HG03342 (cell line): ENCODE results near the gene SCAMP4.

ENCODE experiments used
- ATAC-seq: cut with Tn5 transposase; IDR thresholded peaks from one replicate; pipeline ENCODE4 v1.9.1; 2021; ENCODE audit warnings: mild to moderate bottlenecking, moderate library complexity; ENCODE audit not compliant: unreplicated experiment

Gene SCAMP4

GRCh38 chr19:1912760-1913505, 7.7 kb downstream of the SCAMP4 start:
- no peak for ATAC-seq

- ATAC-seq: no peak
Observed at GRCh38 chr19:1913781-1914577, 8.8 kb downstream of the SCAMP4 start.

GRCh38 chr19:1914826-1915341, 9.7 kb downstream of the SCAMP4 start:
- ATAC-seq: no peak

GRCh38 chr19:1917146-1917545, 11.9 kb downstream of the SCAMP4 start:
- no peak for ATAC-seq

- no peak for ATAC-seq
Observed at GRCh38 chr19:1917926-1918325, 12.7 kb downstream of the SCAMP4 start.

GRCh38 chr19:1918975-1919374, 13.8 kb downstream of the SCAMP4 start:
- ATAC-seq: no peak

GRCh38 chr19:1920644-1921043, 15.4 kb downstream of the SCAMP4 start:
- no peak for ATAC-seq

- ATAC-seq: no peak
Observed at GRCh38 chr19:1921326-1921725, 16.1 kb downstream of the SCAMP4 start.

- no peak for ATAC-seq
Observed at GRCh38 chr19:1921825-1922224, 16.6 kb downstream of the SCAMP4 start.

- no peak for ATAC-seq
Observed at GRCh38 chr19:1922803-1923202, 17.6 kb downstream of the SCAMP4 start.

GRCh38 chr19:1923319-1923718, 18.1 kb downstream of the SCAMP4 start:
- no peak for ATAC-seq

GRCh38 chr19:1924320-1924961, 19.2 kb downstream of the SCAMP4 start:
- no peak for ATAC-seq

- no peak for ATAC-seq
Observed at GRCh38 chr19:1925544-1925943, 20.3 kb downstream of the SCAMP4 start.

- ATAC-seq: peak; percentile 66
Observed at GRCh38 chr19:1929021-1929742, 24.0 kb downstream of the SCAMP4 start.

GRCh38 chr19:1931445-1931844, 26.2 kb downstream of the SCAMP4 start:
- ATAC-seq: no peak

GRCh38 chr19:1932395-1932794, 27.2 kb downstream of the SCAMP4 start:
- ATAC-seq: no peak

GRCh38 chr19:1933244-1933643, 28.0 kb downstream of the SCAMP4 start:
- ATAC-seq: no peak

- ATAC-seq: no peak
Observed at GRCh38 chr19:1933942-1934341, 28.7 kb downstream of the SCAMP4 start.

GRCh38 chr19:1935484-1936208, 30.4 kb downstream of the SCAMP4 start:
- no peak for ATAC-seq

GRCh38 chr19:1936430-1936829, 31.2 kb downstream of the SCAMP4 start:
- no peak for ATAC-seq
